ENCODE measurements around the gene FSHR.

FSHR gene

GRCh38 chr2:49105506-49105905, 48.8 kb downstream of the FSHR start:
- no peak for TF ChIP-seq ZFX (IDR thresholded peaks at IDR 0.05)
- TF ChIP-seq CTCF (conservative IDR thresholded peaks at IDR 0.05) = no peak

GRCh38 chr2:49102146-49102545, 52.2 kb downstream of the FSHR start:
- H3K27ac ChIP-seq = no peak overlapping the region
- no peak for TF ChIP-seq ZFX (IDR thresholded peaks at IDR 0.05)
- TF ChIP-seq CTCF (conservative IDR thresholded peaks at IDR 0.05) = no peak

More at GRCh38 chr2:49105506-49105905, 48.8 kb downstream of the FSHR start:
- H3K27ac ChIP-seq = no peak overlapping the region

- H3K27ac ChIP-seq = no peak overlapping the region
Measured at GRCh38 chr2:49080681-49081080, 73.6 kb downstream of the FSHR start.

GRCh38 chr2:49070716-49071115, 83.6 kb downstream of the FSHR start:
- TF ChIP-seq ZFX (IDR thresholded peaks at IDR 0.05) = no peak
- TF ChIP-seq CTCF (conservative IDR thresholded peaks at IDR 0.05) = no peak
- H3K27ac ChIP-seq = no peak overlapping the region

More at GRCh38 chr2:49080681-49081080, 73.6 kb downstream of the FSHR start:
- TF ChIP-seq ZFX (IDR thresholded peaks at IDR 0.05) = no peak
- TF ChIP-seq CTCF (conservative IDR thresholded peaks at IDR 0.05) = no peak

- TF ChIP-seq ZFX (IDR thresholded peaks at IDR 0.05) (no peak), CTCF (conservative IDR thresholded peaks at IDR 0.05) (no peak)
- no peak overlapping the region for H3K27ac ChIP-seq
Measured at GRCh38 chr2:49069829-49070228, 84.5 kb downstream of the FSHR start.

- TF ChIP-seq ZFX (IDR thresholded peaks at IDR 0.05) (no peak), CTCF (conservative IDR thresholded peaks at IDR 0.05) (no peak)
- H3K27ac ChIP-seq = no peak overlapping the region
Measured at GRCh38 chr2:49068613-49069012, 85.7 kb downstream of the FSHR start.

- TF ChIP-seq ZFX (IDR thresholded peaks at IDR 0.05) = no peak
- TF ChIP-seq CTCF (conservative IDR thresholded peaks at IDR 0.05) = no peak
Measured at GRCh38 chr2:49067971-49068370, 86.3 kb downstream of the FSHR start.

More at GRCh38 chr2:49067971-49068370, 86.3 kb downstream of the FSHR start:
- H3K27ac ChIP-seq = no peak overlapping the region
